Hippocampal formation (tissue), 2 donors: ENCODE measurements around the gene HDHD3.

ENCODE experiments used
- DNase-seq, 2 donors: peaks; one replicate each; lab custom pipeline; 2025; lab: John Stamatoyannopoulos, UW

The HDHD3 gene

GRCh38 chr9:113328045-113328782 lies 48.6 kb downstream of the HDHD3 start:
- no peak for DNase-seq

GRCh38 chr9:113326230-113326629 lies 50.6 kb downstream of the HDHD3 start:
- no peak for DNase-seq
